Stimulated activated CD8-positive, alpha-beta memory T cell treated with anti-CD3 and anti-CD28 coated beads, Interleukin-12 subunit alpha, Interleukin-12 subunit beta, amount 100 ng/mL, for 1 hour (primary cell): ENCODE results near the gene THOP1.
"Not testable (repeated sequence)": the region's sequence is repeated elsewhere in the genome, so short reads cannot be mapped to it uniquely, and the experiment has no call there.

Experiments
- DNase-seq: peaks from one replicate; pipeline ENCODE4 v3.0.0-alpha.2; 2020; ENCODE audit warnings: low read depth

Gene THOP1

GRCh38 chr19:2817237-2817829 lies 32.0 kb downstream of the THOP1 start:
- not testable (repeated sequence) for DNase-seq

GRCh38 chr19:2819540-2820111 lies 34.3 kb downstream of the THOP1 start, which contains the start of gene ZNF554:
Gene ZNF554, plus strand, starts transcription at chr19:2819868. Its CDS starts 204 bp downstream, at chr19:2820072.
- peak; percentile 98 for DNase-seq

- DNase-seq: no peak
Observed at GRCh38 chr19:2820112-2820702, 34.9 kb downstream of the THOP1 start.

GRCh38 chr19:2822846-2823245 lies 37.5 kb downstream of the THOP1 start:
- DNase-seq: no peak

GRCh38 chr19:2823646-2824045 lies 38.3 kb downstream of the THOP1 start:
- DNase-seq: no peak

- DNase-seq: no peak
Observed at GRCh38 chr19:2824129-2824528, 38.8 kb downstream of the THOP1 start.

GRCh38 chr19:2827022-2827421 lies 41.7 kb downstream of the THOP1 start:
- no peak for DNase-seq

GRCh38 chr19:2827840-2828489 lies 42.7 kb downstream of the THOP1 start:
- no peak for DNase-seq

GRCh38 chr19:2834294-2834871 lies 49.1 kb downstream of the THOP1 start:
- DNase-seq: no peak

- DNase-seq: no peak
Observed at GRCh38 chr19:2837430-2837829, 52.1 kb downstream of the THOP1 start.

- DNase-seq: peak; percentile 98
Observed at GRCh38 chr19:2840794-2841791, 55.8 kb downstream of the THOP1 start, which contains the start of gene ZNF555. Gene ZNF555, plus strand, starts transcription at chr19:2841475. Its CDS starts 98 bp downstream, at chr19:2841573.

- no peak for DNase-seq
Observed at GRCh38 chr19:2841855-2842574, 56.7 kb downstream of the THOP1 start.

GRCh38 chr19:2845107-2845506 lies 59.8 kb downstream of the THOP1 start:
- DNase-seq: no peak

GRCh38 chr19:2846180-2846894 lies 61.0 kb downstream of the THOP1 start:
- no peak for DNase-seq

- no peak for DNase-seq
Observed at GRCh38 chr19:2847507-2847906, 62.2 kb downstream of the THOP1 start.

- DNase-seq: no peak
Observed at GRCh38 chr19:2848616-2849015, 63.3 kb downstream of the THOP1 start.

GRCh38 chr19:2850256-2850925 lies 65.1 kb downstream of the THOP1 start:
- no peak for DNase-seq

GRCh38 chr19:2852598-2852997 lies 67.3 kb downstream of the THOP1 start:
- DNase-seq: no peak

GRCh38 chr19:2853015-2853606 lies 67.8 kb downstream of the THOP1 start:
- no peak for DNase-seq
